Liver (tissue), 9 donors: ENCODE results near the gene RASSF10. TPM values are rescaled to one million over a fixed set of nuclear protein-coding genes. Genes with fewer than 3 reads are reported as not detected.

Experiments used
- DNase-seq: peaks from one replicate; pipeline ENCODE4 v3.0.0-alpha.2; 2017; ENCODE audit warnings: low spot score
- H3K27ac ChIP-seq, 2 donors: one replicate each; pipeline ENCODE4 v1.7.0; 2013; ENCODE audit warnings: inconsistent platforms in 2 of 2, low read length in 2 of 2, control low read depth in 1 of 2, low read depth in 1 of 2, mild to moderate bottlenecking in 1 of 2
- H3K27me3 ChIP-seq, 4 donors: one replicate each; pipeline versions ENCODE4 v1.6.1 to v1.7.0; 2013; ENCODE audit warnings: low read length in 3 of 4, inconsistent platforms in 1 of 4, mild to moderate bottlenecking in 1 of 4, moderate library complexity in 1 of 4; ENCODE audit not compliant: control insufficient read depth in 4 of 4, insufficient read depth in 4 of 4
- H3K36me3 ChIP-seq, 4 donors: one replicate each; pipeline versions ENCODE4 v1.6.1 to v1.7.0; 2013; ENCODE audit warnings: low read length in 3 of 4, mild to moderate bottlenecking in 3 of 4, low read depth in 1 of 4, moderate library complexity in 1 of 4; ENCODE audit not compliant: control insufficient read depth in 4 of 4, insufficient read depth in 3 of 4
- H3K4me1 ChIP-seq, 4 donors: one replicate each; pipeline versions ENCODE4 v1.6.1 to v1.7.0; 2013; ENCODE audit warnings: low read length in 3 of 4, mild to moderate bottlenecking in 3 of 4, moderate library complexity in 1 of 4; ENCODE audit not compliant: control insufficient read depth in 4 of 4, insufficient read depth in 4 of 4
- H3K4me3 ChIP-seq, 3 donors: one replicate each; pipeline versions ENCODE4 v1.6.1 to v1.7.0; 2013; ENCODE audit warnings: low read length in 3 of 3, control low read depth in 1 of 3, low read depth in 1 of 3, mild to moderate bottlenecking in 1 of 3
- H3K9ac ChIP-seq, 2 donors: one replicate each; pipeline ENCODE4 v1.7.0; 2013; ENCODE audit warnings: low read length in 2 of 2, mild to moderate bottlenecking in 2 of 2, moderate library complexity in 2 of 2, control low read depth in 1 of 2, low read depth in 1 of 2
- H3K9me3 ChIP-seq, 4 donors: one replicate each; pipeline versions ENCODE4 v1.6.1 to v1.7.0; 2013; ENCODE audit warnings: low read length in 3 of 4; ENCODE audit not compliant: control insufficient read depth in 4 of 4
- CTCF ChIP-seq: fragments of 150-350 bp; IDR thresholded peaks from 2 replicates; pipeline ENCODE4 v1.5.1; 2017; ENCODE audit warnings: improper control_type of control experiment, low read depth, low read length; ENCODE audit not compliant: missing input control
- EGR1 ChIP-seq, 2 donors: IDR thresholded peaks; 2 replicates each; pipeline ENCODE4 v1.6.1; 2016 to 2018; ENCODE audit warnings: antibody characterized with exemption in 2 of 2, low read depth in 2 of 2
- FOXA1 ChIP-seq: IDR thresholded peaks from 2 replicates; pipeline ENCODE4 v1.6.1; 2016; ENCODE audit warnings: antibody characterized with exemption
- FOXA2 ChIP-seq: IDR thresholded peaks from 2 replicates; pipeline ENCODE4 v1.6.1; 2016; ENCODE audit warnings: antibody characterized with exemption
- GABPA ChIP-seq, 2 donors: IDR thresholded peaks in 1 of 2; conservative IDR thresholded peaks in 1 of 2; 2 replicates each; pipeline ENCODE4 v1.6.1; 2016; ENCODE audit warnings: antibody characterized with exemption in 2 of 2, mild to moderate bottlenecking in 1 of 2, moderate library complexity in 1 of 2
- HNF4A ChIP-seq, 2 donors: conservative IDR thresholded peaks; 2 replicates each; pipeline ENCODE4 v1.6.1; 2016; ENCODE audit warnings: antibody characterized with exemption in 2 of 2, mild to moderate bottlenecking in 2 of 2
- HNF4G ChIP-seq: IDR thresholded peaks from 2 replicates; pipeline ENCODE4 v1.6.1; 2016; ENCODE audit warnings: antibody characterized with exemption
- JUND ChIP-seq, 2 donors: IDR thresholded peaks; 2 replicates each; pipeline ENCODE4 v1.6.1; 2016; ENCODE audit warnings: antibody characterized with exemption in 2 of 2
- MAX ChIP-seq: IDR thresholded peaks from 2 replicates; pipeline ENCODE4 v1.6.1; 2016; ENCODE audit warnings: antibody characterized with exemption
- NR2F2 ChIP-seq: IDR thresholded peaks from 2 replicates; pipeline ENCODE4 v1.6.1; 2016; ENCODE audit warnings: antibody characterized with exemption
- RAD21 ChIP-seq, 2 donors: IDR thresholded peaks; 2 replicates each; pipeline ENCODE4 v1.6.1; 2016; ENCODE audit warnings: antibody characterized with exemption in 2 of 2, mild to moderate bottlenecking in 2 of 2
- RXRA ChIP-seq, 2 donors: IDR thresholded peaks; 2 replicates each; pipeline ENCODE4 v1.6.1; 2017 to 2018; ENCODE audit warnings: antibody characterized with exemption in 2 of 2, mild to moderate bottlenecking in 1 of 2
- SP1 ChIP-seq: IDR thresholded peaks from 2 replicates; pipeline ENCODE4 v1.6.1; 2018; ENCODE audit warnings: antibody characterized with exemption, mild to moderate bottlenecking
- TAF1 ChIP-seq: conservative IDR thresholded peaks from 2 replicates; pipeline ENCODE4 v1.6.1; 2016; ENCODE audit warnings: antibody characterized with exemption, mild to moderate bottlenecking
- YY1 ChIP-seq: IDR thresholded peaks from 2 replicates; pipeline ENCODE4 v1.6.1; 2016; ENCODE audit warnings: antibody characterized with exemption, mild to moderate bottlenecking
- WGBS: extraction: QIAGEN DNeasy Blood & Tissue Kit; methylation state at CpG from one replicate; pipeline ENCODE4 v1.1.7; 2013; 5-methylcytosine and 5-hydroxymethylcytosine counted together
- polyA plus RNA-seq, 2 donors: library from polyadenylated mRNA; stranded (reverse) in 1 of 2; unstranded in 1 of 2; fragments of 200-250 nt in 1 of 2; fragments of >200 nt in 1 of 2; fragmentation: Nextera tagmentation in 1 of 2; extraction: Ambion mirVana in 1 of 2; gene quantifications; one replicate each; pipeline versions ENCODE4 v1.2.1 to v1.2.3, GENCODE V29; 2013 to 2015
- total RNA-seq, 2 donors: library from RNA; depleted of rRNA; stranded (reverse); fragments of >200 nt; gene quantifications; one replicate each; pipeline ENCODE4 v1.2.3, GENCODE V29; 2014
- TF ChIP-seq, protein P1 (sequence below): IDR thresholded peaks from 2 replicates; pipeline ENCODE4 v1.6.1; 2016; ENCODE audit warnings: antibody characterized with exemption
- TF ChIP-seq, protein P2 (sequence below): IDR thresholded peaks from 2 replicates; pipeline ENCODE4 v1.6.1; 2016; ENCODE audit warnings: antibody characterized with exemption
- TF ChIP-seq, protein P3 (sequence below): IDR thresholded peaks from 2 replicates; pipeline ENCODE4 v1.6.1; 2016; ENCODE audit warnings: antibody characterized with exemption, mild to moderate bottlenecking
- donor health status: healthy.
- donor health status: healthy.
- donor health status: healthy.
- donor health status: healthy.
- donor health status: healthy.

RASSF10 gene
- total and polyA plus RNA-seq, 4 donors, result 0.03 to 1.9 (median 0.08) TPM; not detected in 1

GRCh38 chr11:13038366-13038765 lies 29.2 kb downstream of the RASSF10 start:
- 82% methylated on average over 7 of the region's 7 CpGs for WGBS
- H3K9ac ChIP-seq, result no peak overlapping the region
- no peak for DNase-seq
- no peak overlapping the region for H3K4me3 ChIP-seq
- TF ChIP-seq, protein P1, sequence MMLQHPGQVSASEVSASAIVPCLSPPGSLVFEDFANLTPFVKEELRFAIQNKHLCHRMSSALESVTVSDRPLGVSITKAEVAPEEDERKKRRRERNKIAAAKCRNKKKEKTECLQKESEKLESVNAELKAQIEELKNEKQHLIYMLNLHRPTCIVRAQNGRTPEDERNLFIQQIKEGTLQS, result no peak
- TF ChIP-seq YY1, result no peak
- no peak for TF ChIP-seq FOXA2
- TF ChIP-seq, protein P2, sequence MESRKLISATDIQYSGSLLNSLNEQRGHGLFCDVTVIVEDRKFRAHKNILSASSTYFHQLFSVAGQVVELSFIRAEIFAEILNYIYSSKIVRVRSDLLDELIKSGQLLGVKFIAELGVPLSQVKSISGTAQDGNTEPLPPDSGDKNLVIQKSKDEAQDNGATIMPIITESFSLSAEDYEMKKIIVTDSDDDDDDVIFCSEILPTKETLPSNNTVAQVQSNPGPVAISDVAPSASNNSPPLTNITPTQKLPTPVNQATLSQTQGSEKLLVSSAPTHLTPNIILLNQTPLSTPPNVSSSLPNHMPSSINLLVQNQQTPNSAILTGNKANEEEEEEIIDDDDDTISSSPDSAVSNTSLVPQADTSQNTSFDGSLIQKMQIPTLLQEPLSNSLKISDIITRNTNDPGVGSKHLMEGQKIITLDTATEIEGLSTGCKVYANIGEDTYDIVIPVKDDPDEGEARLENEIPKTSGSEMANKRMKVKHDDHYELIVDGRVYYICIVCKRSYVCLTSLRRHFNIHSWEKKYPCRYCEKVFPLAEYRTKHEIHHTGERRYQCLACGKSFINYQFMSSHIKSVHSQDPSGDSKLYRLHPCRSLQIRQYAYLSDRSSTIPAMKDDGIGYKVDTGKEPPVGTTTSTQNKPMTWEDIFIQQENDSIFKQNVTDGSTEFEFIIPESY, result no peak
- TF ChIP-seq, protein P3, sequence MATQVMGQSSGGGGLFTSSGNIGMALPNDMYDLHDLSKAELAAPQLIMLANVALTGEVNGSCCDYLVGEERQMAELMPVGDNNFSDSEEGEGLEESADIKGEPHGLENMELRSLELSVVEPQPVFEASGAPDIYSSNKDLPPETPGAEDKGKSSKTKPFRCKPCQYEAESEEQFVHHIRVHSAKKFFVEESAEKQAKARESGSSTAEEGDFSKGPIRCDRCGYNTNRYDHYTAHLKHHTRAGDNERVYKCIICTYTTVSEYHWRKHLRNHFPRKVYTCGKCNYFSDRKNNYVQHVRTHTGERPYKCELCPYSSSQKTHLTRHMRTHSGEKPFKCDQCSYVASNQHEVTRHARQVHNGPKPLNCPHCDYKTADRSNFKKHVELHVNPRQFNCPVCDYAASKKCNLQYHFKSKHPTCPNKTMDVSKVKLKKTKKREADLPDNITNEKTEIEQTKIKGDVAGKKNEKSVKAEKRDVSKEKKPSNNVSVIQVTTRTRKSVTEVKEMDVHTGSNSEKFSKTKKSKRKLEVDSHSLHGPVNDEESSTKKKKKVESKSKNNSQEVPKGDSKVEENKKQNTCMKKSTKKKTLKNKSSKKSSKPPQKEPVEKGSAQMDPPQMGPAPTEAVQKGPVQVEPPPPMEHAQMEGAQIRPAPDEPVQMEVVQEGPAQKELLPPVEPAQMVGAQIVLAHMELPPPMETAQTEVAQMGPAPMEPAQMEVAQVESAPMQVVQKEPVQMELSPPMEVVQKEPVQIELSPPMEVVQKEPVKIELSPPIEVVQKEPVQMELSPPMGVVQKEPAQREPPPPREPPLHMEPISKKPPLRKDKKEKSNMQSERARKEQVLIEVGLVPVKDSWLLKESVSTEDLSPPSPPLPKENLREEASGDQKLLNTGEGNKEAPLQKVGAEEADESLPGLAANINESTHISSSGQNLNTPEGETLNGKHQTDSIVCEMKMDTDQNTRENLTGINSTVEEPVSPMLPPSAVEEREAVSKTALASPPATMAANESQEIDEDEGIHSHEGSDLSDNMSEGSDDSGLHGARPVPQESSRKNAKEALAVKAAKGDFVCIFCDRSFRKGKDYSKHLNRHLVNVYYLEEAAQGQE, result no peak
- no peaks in the 10 kb centered on the region for H3K4me1 ChIP-seq
- no peaks in the 10 kb centered on the region for H3K36me3 ChIP-seq
- no peak overlapping the region for H3K27ac ChIP-seq
- H3K27me3 ChIP-seq, result peaks cover 0 to 11% (median 1%) of the 10 kb centered on the region in 4 donors
- no peaks in the 10 kb centered on the region for H3K9me3 ChIP-seq

DNA sequence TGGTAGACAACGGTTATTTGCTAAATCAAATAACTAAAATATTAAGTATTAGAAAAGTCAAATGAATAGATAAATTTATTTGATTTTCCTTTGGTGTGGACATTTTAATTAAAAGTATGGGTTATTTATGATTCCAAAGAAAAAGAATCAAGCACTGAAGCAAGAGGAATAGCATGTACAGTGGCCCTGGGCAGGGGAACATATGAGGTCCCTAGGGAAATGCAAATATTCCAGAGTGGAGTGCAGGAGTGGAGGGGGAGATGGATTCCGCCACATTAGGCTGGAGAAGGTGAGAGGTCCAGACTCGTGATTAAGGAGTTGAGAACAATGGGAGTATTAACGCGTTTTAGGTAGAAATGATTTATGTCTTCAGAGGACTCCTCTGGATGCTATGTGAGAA lies 30.0 kb downstream of the RASSF10 start:
- Histone ChIP-seq H3K9me3 (no peaks in the 10 kb centered on the region), H3K9ac (no peak overlapping the region), H3K36me3 (no peaks in the 10 kb centered on the region), H3K27ac (no peak overlapping the region), H3K4me3 (no peak overlapping the region), H3K27me3 (peaks cover 0 to 9% (median 1%) of the 10 kb centered on the region in 4 donors), H3K4me1 (no peaks in the 10 kb centered on the region)
- TF ChIP-seq FOXA1 (no peak), GABPA (IDR thresholded peaks at IDR 0.05 in 1 of 2, conservative IDR thresholded peaks at IDR 0.05 in 1 of 2) (no peak), TAF1 (no peak), HNF4G (no peak), CTCF (no peak), EGR1 (IDR thresholded peaks at IDR 0.05; ENCODE audit: low read depth in 2 of 2) (no peak), FOXA2 (no peak), RAD21 (IDR thresholded peaks at IDR 0.05) (no peak), NR2F2 (no peak), JUND (IDR thresholded peaks at IDR 0.05) (no peak), MAX (no peak), YY1 (no peak), HNF4A (conservative IDR thresholded peaks at IDR 0.05) (no peak), RXRA (IDR thresholded peaks at IDR 0.05) (no peak), SP1 (no peak)
- TF ChIP-seq, protein P3, result no peak
- TF ChIP-seq, protein P2, result no peak
- TF ChIP-seq, protein P1, result no peak
- no peak for DNase-seq
- WGBS, result 92% methylated on average over 5 of the region's 5 CpGs
